ENCODE measurements around the gene FAM3B. TPM values are rescaled to one million over a fixed set of nuclear protein-coding genes. Genes with fewer than 3 reads are reported as not detected.

The FAM3B gene
- total and polyA plus RNA-seq, 2 donors from 2014 or later: 19.4 to 44.4 TPM

GRCh38 chr21:41315726-41316125 is 875 bp upstream of the FAM3B start:
- no peak for TF ChIP-seq CTCF (IDR thresholded peaks at IDR 0.05; ENCODE audit: borderline replicate concordance, extremely low read depth, insufficient read depth)
- DNase-seq (no peak), FAIRE-seq (no peak)
- H3K4me3 ChIP-seq (ENCODE audit: low read length in 3 of 3): peak overlapping the region in 1 of 3 donors; percentile 59
- intact Hi-C loops (cut with DNase I): no loop called here
- no peaks in the 10 kb centered on the region for H3K27me3 ChIP-seq (ENCODE audit: control insufficient read depth, insufficient read depth, low read length)
- no peaks in the 10 kb centered on the region for H3K4me1 ChIP-seq (ENCODE audit: control insufficient read depth in 2 of 3, insufficient read depth in 2 of 3, low read depth in 1 of 3, low read length in 3 of 3)
- H3K9ac ChIP-seq (ENCODE audit: low read length in 3 of 3): no peak overlapping the region
- H3K36me3 ChIP-seq (ENCODE audit: control insufficient read depth in 2 of 3, insufficient read depth in 3 of 3, low read length in 3 of 3): no peaks in the 10 kb centered on the region
- no peak overlapping the region for H3K27ac ChIP-seq (ENCODE audit: low read depth in 2 of 2, low read length in 2 of 2)
- no peaks in the 10 kb centered on the region for H3K9me3 ChIP-seq (ENCODE audit: control insufficient read depth in 2 of 3, insufficient read depth in 1 of 3, low read length in 3 of 3)

- TF ChIP-seq CTCF (IDR thresholded peaks at IDR 0.05; ENCODE audit: borderline replicate concordance, extremely low read depth, insufficient read depth): no peak
- H3K9me3 ChIP-seq (ENCODE audit: control insufficient read depth in 2 of 3, insufficient read depth in 1 of 3, low read length in 3 of 3): no peaks in the 10 kb centered on the region
- H3K9ac ChIP-seq (ENCODE audit: low read length in 3 of 3): peak overlapping the region in 1 of 3 donors; percentile 7
- FAIRE-seq (no peak), DNase-seq (no peak)
- H3K27me3 ChIP-seq (ENCODE audit: control insufficient read depth, insufficient read depth, low read length): no peaks in the 10 kb centered on the region
- no peaks in the 10 kb centered on the region for H3K36me3 ChIP-seq (ENCODE audit: control insufficient read depth in 2 of 3, insufficient read depth in 3 of 3, low read length in 3 of 3)
- H3K4me1 ChIP-seq (ENCODE audit: control insufficient read depth in 2 of 3, insufficient read depth in 2 of 3, low read depth in 1 of 3, low read length in 3 of 3): no peaks in the 10 kb centered on the region
- H3K27ac ChIP-seq (ENCODE audit: low read depth in 2 of 2, low read length in 2 of 2): peak overlapping the region; percentile 42 to 63
- peak overlapping the region; percentile 20 to 59 (median 26) for H3K4me3 ChIP-seq (ENCODE audit: low read length in 3 of 3)
- intact Hi-C loops (cut with DNase I): no loop called here
Measured at GRCh38 chr21:41317063-41317392, 427 bp downstream of the FAM3B start.

GRCh38 chr21:41317458-41317857 is 857 bp downstream of the FAM3B start:
- FAIRE-seq (no peak), DNase-seq (peak in 1 of 5 donors; percentile 2)
- intact Hi-C loops (cut with DNase I): no loop called here
- Histone ChIP-seq H3K4me1 (ENCODE audit: control insufficient read depth in 2 of 3, insufficient read depth in 2 of 3, low read depth in 1 of 3, low read length in 3 of 3) (no peaks in the 10 kb centered on the region), H3K36me3 (ENCODE audit: control insufficient read depth in 2 of 3, insufficient read depth in 3 of 3, low read length in 3 of 3) (no peaks in the 10 kb centered on the region), H3K9me3 (ENCODE audit: control insufficient read depth in 2 of 3, insufficient read depth in 1 of 3, low read length in 3 of 3) (no peaks in the 10 kb centered on the region), H3K9ac (ENCODE audit: low read length in 3 of 3) (no peak overlapping the region), H3K4me3 (ENCODE audit: low read length in 3 of 3) (peak overlapping the region in 2 of 3 donors; percentile 12 to 59), H3K27ac (ENCODE audit: low read depth in 2 of 2, low read length in 2 of 2) (peak overlapping the region; percentile 41 to 63), H3K27me3 (ENCODE audit: control insufficient read depth, insufficient read depth, low read length) (no peaks in the 10 kb centered on the region)
- TF ChIP-seq CTCF (IDR thresholded peaks at IDR 0.05; ENCODE audit: borderline replicate concordance, extremely low read depth, insufficient read depth): no peak

- Histone ChIP-seq H3K36me3 (ENCODE audit: control insufficient read depth in 2 of 3, insufficient read depth in 3 of 3, low read length in 3 of 3) (no peaks in the 10 kb centered on the region), H3K4me1 (ENCODE audit: control insufficient read depth in 2 of 3, insufficient read depth in 2 of 3, low read depth in 1 of 3, low read length in 3 of 3) (no peaks in the 10 kb centered on the region), H3K9me3 (ENCODE audit: control insufficient read depth in 2 of 3, insufficient read depth in 1 of 3, low read length in 3 of 3) (no peaks in the 10 kb centered on the region), H3K27me3 (ENCODE audit: control insufficient read depth, insufficient read depth, low read length) (no peaks in the 10 kb centered on the region), H3K4me3 (ENCODE audit: low read length in 3 of 3) (no peak overlapping the region), H3K9ac (ENCODE audit: low read length in 3 of 3) (no peak overlapping the region), H3K27ac (ENCODE audit: low read depth in 2 of 2, low read length in 2 of 2) (no peak overlapping the region)
- FAIRE-seq (no peak), DNase-seq (no peak)
- intact Hi-C loops (cut with DNase I): no loop called here
- no peak for TF ChIP-seq CTCF (IDR thresholded peaks at IDR 0.05; ENCODE audit: borderline replicate concordance, extremely low read depth, insufficient read depth)
Measured at GRCh38 chr21:41318218-41318617, 1.6 kb downstream of the FAM3B start.

Measured in kidney (tissue), 14 donors.